HepG2 (cell line): ENCODE results near the gene ELANE. TPM values are rescaled to one million over a fixed set of nuclear protein-coding genes. Genes with fewer than 3 reads are reported as not detected.

ENCODE experiments used
- ATAC-seq: fragments of 200-7000 bp; cut with Tn5 transposase; 3 replicates; pipeline ENCODE4 v1.9.1; 2020; ENCODE audit warnings: mild to moderate bottlenecking, moderate library complexity
- BruUV-seq: library from RNA; stranded (reverse); fragments of 400-500 nt; replicated peaks from 2 replicates; lab custom pipeline; 2021; lab: Mats Ljungman, UMichigan
- CTCF ChIA-PET: fragments of 300-600 bp; formaldehyde crosslinking; extraction: SDS; loops from one replicate; lab custom pipeline; 2021; ENCODE audit warnings: low total read pairs, inconsistent platforms, low intra/inter-chr PET ratio; lab: Yijun Ruan, JAX
- POLR2A ChIA-PET: fragments of 350-600 bp; sonication (Branson Sonifier 250); formaldehyde crosslinking; loops from one replicate; lab custom pipeline; 2020; ENCODE audit warnings: antibody characterized with exemption, inconsistent platforms; lab: Yijun Ruan, JAX
- DNase-seq: peaks from one replicate; pipeline ENCODE4 v3.0.0-alpha.2; 2015; ENCODE audit warnings: low spot score
- FAIRE-seq: peaks from 3 replicates; lab custom pipeline; 2011; peaks lifted over from hg19 to GRCh38; lab: Jason Lieb, UNC
- H2AFZ ChIP-seq: one replicate; pipeline ENCODE4 v1.6.1; 2011; ENCODE audit warnings: low read length, inconsistent platforms
- H3K27ac ChIP-seq: fragments of 300-600 bp; 3 replicates; pipeline ENCODE4 v1.8.0; 2011; ENCODE audit warnings: mixed run types, mild to moderate bottlenecking, mixed read lengths, low read length, inconsistent platforms; ENCODE audit not compliant: insufficient read depth; ENCODE audit errors: extremely low read length
- H3K27me3 ChIP-seq, 2 experiments: fragments of 200-600 bp in 1 of 2; 2 replicates in 1 of 2; 3 replicates in 1 of 2; pipeline versions ENCODE4 v1.6.0 to v1.8.0; 2011; ENCODE audit warnings: low read length in 2 of 2, mild to moderate bottlenecking in 2 of 2, moderate library complexity in 2 of 2, inconsistent platforms in 1 of 2; ENCODE audit not compliant: insufficient read depth in 2 of 2, control insufficient read depth in 1 of 2
- H3K36me3 ChIP-seq, 2 experiments: fragments of 200-600 bp in 1 of 2; replicated peaks in 1 of 2; 2 replicates in 1 of 2; 3 replicates in 1 of 2; pipeline versions ENCODE4 v1.5.1 to v1.8.0; 2011; ENCODE audit warnings: low read length in 2 of 2, inconsistent platforms in 1 of 2; ENCODE audit not compliant: insufficient read depth in 2 of 2, control insufficient read depth in 1 of 2
- H3K4me1 ChIP-seq: 2 replicates; pipeline ENCODE4 v1.5.1; 2012; ENCODE audit warnings: low read length, inconsistent platforms; ENCODE audit not compliant: insufficient read depth
- H3K4me2 ChIP-seq: 2 replicates; pipeline ENCODE4 v1.6.0; 2011; ENCODE audit warnings: low read depth, low read length, inconsistent platforms
- H3K4me3 ChIP-seq, 3 experiments: fragments of 200-600 bp in 1 of 3; sonication (generic), shearing (Covaris generic) in 1 of 3; replicated peaks in 1 of 3; 2 replicates each; pipeline ENCODE4 v1.5.1; 2011 to 2016; ENCODE audit warnings: low read length in 3 of 3, inconsistent platforms in 2 of 3, low read depth in 2 of 3, mild to moderate bottlenecking in 2 of 3, control low read depth in 1 of 3, mixed read lengths in 1 of 3; ENCODE audit not compliant: insufficient read depth in 1 of 3
- H3K79me2 ChIP-seq: one replicate; pipeline ENCODE4 v1.6.1; 2011; ENCODE audit warnings: low read length, inconsistent platforms; ENCODE audit not compliant: insufficient read depth
- H3K9ac ChIP-seq: 2 replicates; pipeline ENCODE4 v1.6.0; 2011; ENCODE audit warnings: mild to moderate bottlenecking, low read depth, low read length, inconsistent platforms; ENCODE audit not compliant: insufficient read depth
- H3K9me3 ChIP-seq: 2 replicates; pipeline ENCODE4 v1.5.1; 2012; ENCODE audit warnings: mild to moderate bottlenecking, low read length
- H4K20me1 ChIP-seq: 2 replicates; pipeline ENCODE4 v1.6.0; 2011; ENCODE audit warnings: inconsistent platforms, mild to moderate bottlenecking, low read length, moderate library complexity; ENCODE audit not compliant: insufficient read depth
- HNF1B ChIP-seq: sonication (generic); formaldehyde crosslinking; IDR thresholded peaks from 2 replicates; pipeline ENCODE4 v1.5.1; 2020; ENCODE audit warnings: mild to moderate bottlenecking, moderate library complexity, missing genetic modification reagents
- KLF12 ChIP-seq: sonication (generic); formaldehyde crosslinking; IDR thresholded peaks from 2 replicates; pipeline ENCODE4 v1.4.0; 2020; ENCODE audit warnings: missing genetic modification reagents, borderline replicate concordance
- MATR3 ChIP-seq: sonication (generic); formaldehyde crosslinking; IDR thresholded peaks from 2 replicates; pipeline ENCODE4 v1.4.0; 2020; ENCODE audit warnings: missing genetic modification reagents
- RBFOX2 ChIP-seq: fragments of 200-400 bp; formaldehyde crosslinking; IDR thresholded peaks from 2 replicates; pipeline ENCODE4 v1.6.1; 2017; ENCODE audit warnings: low read depth, mild to moderate bottlenecking, low read length
- RBM22 ChIP-seq: fragments of 200-400 bp; formaldehyde crosslinking; optimal IDR thresholded peaks from 2 replicates; pipeline ENCODE3; 2017; ENCODE audit warnings: mild to moderate bottlenecking, low read length, moderate library complexity
- STAT5B ChIP-seq: sonication (generic); formaldehyde crosslinking; IDR thresholded peaks from 2 replicates; pipeline ENCODE4 v1.4.0; 2020; ENCODE audit warnings: missing genetic modification reagents
- ZC3H13 ChIP-seq: sonication (generic); formaldehyde crosslinking; IDR thresholded peaks from 2 replicates; pipeline ENCODE4 v1.8.1; 2023; ENCODE audit warnings: mild to moderate bottlenecking, missing genetic modification reagents, moderate library complexity
- ZNF138 ChIP-seq: sonication (generic); formaldehyde crosslinking; IDR thresholded peaks from 2 replicates; pipeline ENCODE4 v1.5.0; 2020; ENCODE audit warnings: mild to moderate bottlenecking, low read depth, missing genetic modification reagents
- WGBS: methylation state at CpG from one replicate; pipeline ENCODE4 v1.1.6; 2017; ENCODE audit warnings: low lambda C conversion rate; 5-methylcytosine and 5-hydroxymethylcytosine counted together
- in situ Hi-C: cut with HindIII; loops from 2 replicates; pipeline ENCODE4 v1.10.0; 2017; ENCODE audit warnings: low pct_unique_long_range_greater_than_20kb; ENCODE audit not compliant: extremely low pct_ligation_motif_present
- intact Hi-C: fragments of 100-400 bp; cut with micrococcal nuclease; formaldehyde crosslinking; loops from one replicate; pipeline ENCODE4 v1.10.0; 2022; ENCODE audit not compliant: unreplicated experiment
- polyA plus RNA-seq, 8 experiments: library from polyadenylated mRNA; depleted of rRNA in 3 of 8; stranded (reverse) in 7 of 8; unstranded in 1 of 8; fragments of >200 nt; fragmentation: Illumina TruSeq in 4 of 8; extraction: Trizol in 4 of 8; gene quantifications; 2 replicates each; pipeline versions ENCODE4 v1.2.1 to v1.2.3, GENCODE V29; 2011 to 2016; ENCODE audit warnings: low read depth in 4 of 8, missing spikeins in 1 of 8, mixed read lengths in 1 of 8; ENCODE audit not compliant: insufficient read depth in 1 of 8
- total RNA-seq, 5 experiments: library from RNA; depleted of rRNA; stranded (reverse); fragments of >200 nt; fragmentation: Illumina TruSeq; extraction: Trizol; gene quantifications; 2 replicates each; pipeline ENCODE4 v1.2.3, GENCODE V29; 2016; ENCODE audit warnings: low read depth in 1 of 5
- TF ChIP-seq, protein P1 (sequence below): sonication (generic); formaldehyde crosslinking; IDR thresholded peaks from 2 replicates; pipeline ENCODE4 v1.4.0; 2020; ENCODE audit warnings: missing genetic modification reagents

ELANE gene
- total and polyA plus RNA-seq, 2 of the 13 experiments (the other 11 are each of a cell fraction or from before 2014, with no cell fraction given), result not detected

DNA sequence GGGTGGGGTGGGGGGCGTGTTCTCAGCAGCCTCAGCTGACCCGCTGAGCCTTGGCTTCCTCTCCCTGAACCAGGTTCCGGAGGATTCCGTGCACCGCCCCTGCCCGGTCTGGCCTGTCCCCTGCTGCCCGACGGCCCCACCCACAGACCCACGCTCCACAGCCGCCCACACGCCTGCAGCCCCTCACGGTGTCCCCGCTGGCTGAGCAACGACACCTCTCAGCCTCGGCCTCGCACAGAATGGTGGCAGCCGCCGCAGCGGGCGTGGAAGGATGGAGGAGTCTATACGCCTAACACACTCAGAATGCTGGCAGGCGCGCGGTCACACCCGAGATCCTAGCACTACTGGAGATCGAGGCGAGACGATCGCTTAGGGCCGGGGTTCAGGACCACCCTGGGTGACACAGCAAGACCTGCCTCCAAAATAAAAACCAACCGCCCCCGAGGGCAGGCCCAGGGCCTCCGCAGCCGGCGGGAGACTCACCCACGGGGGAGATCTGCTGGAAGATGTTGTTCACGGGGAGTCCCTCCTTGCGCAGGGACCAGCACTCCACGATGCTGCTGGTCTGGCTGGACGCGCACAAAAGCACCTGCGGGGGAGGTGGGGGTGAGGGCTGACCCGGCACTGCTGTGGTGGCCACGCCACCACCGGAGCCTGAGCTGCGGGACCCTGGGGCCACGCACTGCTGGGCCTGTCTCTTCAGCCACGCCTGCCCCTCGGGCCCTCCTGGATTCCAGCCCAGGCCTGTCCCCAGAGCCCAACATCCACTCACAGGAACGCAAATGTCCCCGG, 32.5 kb downstream of the ELANE start:
- no peak for FAIRE-seq
- no peaks in the 10 kb centered on the region; the same call in 1 of the 2 replicates for H4K20me1 ChIP-seq
- H3K4me1 ChIP-seq, result peaks cover 9% of the 10 kb centered on the region

More for the DNA sequence above, 32.5 kb downstream of the ELANE start:
- DNase-seq (no peak), ATAC-seq (no peak)
- H3K36me3 ChIP-seq, result peaks cover 20 to 37% of the 10 kb centered on the region in 2 experiments; a peak in 4 of 5 replicates
- intact Hi-C loops, result no loop called here
- no peak overlapping the region for H3K4me2 ChIP-seq
- no peak overlapping the region for H3K27ac ChIP-seq
- 97% methylated on average over 23 of the region's 51 CpGs for WGBS
- no peaks in the 10 kb centered on the region for H3K27me3 ChIP-seq
- H3K9me3 ChIP-seq, result no peaks in the 10 kb centered on the region
- H3K4me3 ChIP-seq, result no peak overlapping the region
- TF ChIP-seq ZC3H13 (CRISPR knock-in tag) (no peak), MATR3 (CRISPR knock-in tag) (no peak), ZNF138 (CRISPR knock-in tag) (no peak), RBFOX2 (0 out of 2 replicates have a peak, but pooled peaks have one; percentile 34), HNF1B (no peak), KLF12 (CRISPR knock-in tag) (no peak), STAT5B (CRISPR knock-in tag) (no peak), RBM22 (no peak)
- TF ChIP-seq, protein P1, sequence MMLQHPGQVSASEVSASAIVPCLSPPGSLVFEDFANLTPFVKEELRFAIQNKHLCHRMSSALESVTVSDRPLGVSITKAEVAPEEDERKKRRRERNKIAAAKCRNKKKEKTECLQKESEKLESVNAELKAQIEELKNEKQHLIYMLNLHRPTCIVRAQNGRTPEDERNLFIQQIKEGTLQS (CRISPR knock-in tag), result no peak
- TF ChIP-seq, all 625 proteins: peak for 1
- in situ Hi-C loops, result no loop called here
- CTCF ChIA-PET, result no interaction called here
- Histone ChIP-seq H3K79me2 (no peaks in the 10 kb centered on the region), H2AFZ (no peak overlapping the region), H3K9ac (no peak overlapping the region)
- no TSS peak for BruUV-seq
- POLR2A ChIA-PET, result no interaction called here
